KG1 (cell line): ENCODE measurements around the gene RRAGB.
"Not testable (repeated sequence)": the region's sequence is repeated elsewhere in the genome, so short reads cannot be mapped to it uniquely, and the experiment has no call there.

Source experiments
- DNase-seq: peaks from one replicate; lab custom pipeline; 2025; lab: John Stamatoyannopoulos, UW

Gene RRAGB

GRCh38 chrX:55717521-55718497, at the start of gene RRAGB:
Gene RRAGB, plus strand, starts transcription at chrX:55717749. Its CDS starts 579 bp downstream, at chrX:55718328.
- peak; percentile 67 for DNase-seq

GRCh38 chrX:55668084-55668483, 49.5 kb upstream of the RRAGB start:
- no peak for DNase-seq

GRCh38 chrX:55688579-55688978, 29.0 kb upstream of the RRAGB start:
- not testable (repeated sequence) for DNase-seq

- no peak for DNase-seq
These were observed 22.1 kb upstream of the RRAGB start for GRCh38 chrX:55695227-55696018.

GRCh38 chrX:55697381-55697780, 20.2 kb upstream of the RRAGB start:
- no peak for DNase-seq

GRCh38 chrX:55702671-55703070, 14.9 kb upstream of the RRAGB start:
- DNase-seq = no peak

GRCh38 chrX:55703436-55703835, 14.1 kb upstream of the RRAGB start:
- not testable (repeated sequence) for DNase-seq

- DNase-seq = not testable (repeated sequence)
These were observed 12.5 kb upstream of the RRAGB start for GRCh38 chrX:55705066-55705465.

- no peak for DNase-seq
These were observed 7.8 kb upstream of the RRAGB start for GRCh38 chrX:55709735-55710134.

- DNase-seq = no peak
These were observed 6.8 kb upstream of the RRAGB start for GRCh38 chrX:55710701-55711100.

- DNase-seq = no peak
These were observed 3.9 kb upstream of the RRAGB start for GRCh38 chrX:55713631-55714030.

- no peak for DNase-seq
These were observed 3.4 kb upstream of the RRAGB start for GRCh38 chrX:55714161-55714560.

- DNase-seq = no peak
These were observed 1.7 kb upstream of the RRAGB start for GRCh38 chrX:55715847-55716246.

GRCh38 chrX:55716937-55717336, 612 bp upstream of the RRAGB start:
- no peak for DNase-seq

GRCh38 chrX:55731826-55732225, 14.3 kb downstream of the RRAGB start:
- no peak for DNase-seq

GRCh38 chrX:55738969-55739368, 21.4 kb downstream of the RRAGB start:
- no peak for DNase-seq

- no peak for DNase-seq
These were observed 25.1 kb downstream of the RRAGB start for GRCh38 chrX:55742649-55743048.

GRCh38 chrX:55748463-55748862, 30.9 kb downstream of the RRAGB start:
- DNase-seq = not testable (repeated sequence)

- DNase-seq = no peak
These were observed 32.7 kb downstream of the RRAGB start for GRCh38 chrX:55750256-55750655.

- DNase-seq = no peak
These were observed 37.3 kb downstream of the RRAGB start for GRCh38 chrX:55754861-55755294.

- no peak for DNase-seq
These were observed 40.5 kb downstream of the RRAGB start for GRCh38 chrX:55758033-55758432.

GRCh38 chrX:55759478-55759877, 41.9 kb downstream of the RRAGB start:
- DNase-seq = no peak

GRCh38 chrX:55767100-55767499, 49.6 kb downstream of the RRAGB start:
- no peak for DNase-seq
